Activated CD4-positive, alpha-beta T cell treated with anti-CD3 and anti-CD28 coated beads, Interleukin-2, amount 50 U/mL, for 16 hours (primary cell): ENCODE results near the gene C7orf33.
"Not testable (repeated sequence)": the region's sequence is repeated elsewhere in the genome, so short reads cannot be mapped to it uniquely, and the experiment has no call there.

Source experiments
- DNase-seq: peaks from one replicate; pipeline ENCODE4 v3.0.0-alpha.2; 2020

Gene C7orf33, protein sequence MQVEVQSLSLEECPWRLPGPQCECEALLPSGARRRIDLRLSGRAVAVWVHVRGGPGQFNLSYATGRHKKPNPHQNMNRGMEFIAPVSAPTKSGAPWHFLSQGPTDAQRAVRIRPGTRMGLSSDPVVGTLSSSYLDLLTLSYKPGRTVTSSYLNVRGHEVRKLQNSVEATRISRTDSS

DNA sequence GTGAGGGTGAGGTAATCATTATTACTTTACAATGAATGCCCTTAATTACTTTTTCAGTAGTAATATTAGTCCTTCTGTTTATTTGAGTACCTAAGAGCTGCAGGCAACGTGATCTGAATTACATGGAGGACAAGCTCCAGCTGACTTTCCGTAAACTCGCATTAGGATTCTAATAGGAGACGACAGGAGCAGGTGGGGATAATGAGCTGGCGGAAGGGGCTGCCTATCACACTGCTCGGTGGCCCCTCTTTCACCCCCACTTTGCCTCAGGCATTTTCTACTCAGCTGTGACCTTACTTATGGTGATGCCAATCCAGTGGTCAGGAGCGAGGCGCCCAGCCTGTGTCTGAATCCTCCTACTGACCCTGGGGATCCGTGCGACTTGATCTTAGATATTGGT lies at the start of gene C7orf33:
C7orf33 (plus strand) TSS at position 296 of the 400 bp plus-strand sequence. CDS start 160 bp downstream, outside the sequence.
- DNase-seq: no peak

DNA sequence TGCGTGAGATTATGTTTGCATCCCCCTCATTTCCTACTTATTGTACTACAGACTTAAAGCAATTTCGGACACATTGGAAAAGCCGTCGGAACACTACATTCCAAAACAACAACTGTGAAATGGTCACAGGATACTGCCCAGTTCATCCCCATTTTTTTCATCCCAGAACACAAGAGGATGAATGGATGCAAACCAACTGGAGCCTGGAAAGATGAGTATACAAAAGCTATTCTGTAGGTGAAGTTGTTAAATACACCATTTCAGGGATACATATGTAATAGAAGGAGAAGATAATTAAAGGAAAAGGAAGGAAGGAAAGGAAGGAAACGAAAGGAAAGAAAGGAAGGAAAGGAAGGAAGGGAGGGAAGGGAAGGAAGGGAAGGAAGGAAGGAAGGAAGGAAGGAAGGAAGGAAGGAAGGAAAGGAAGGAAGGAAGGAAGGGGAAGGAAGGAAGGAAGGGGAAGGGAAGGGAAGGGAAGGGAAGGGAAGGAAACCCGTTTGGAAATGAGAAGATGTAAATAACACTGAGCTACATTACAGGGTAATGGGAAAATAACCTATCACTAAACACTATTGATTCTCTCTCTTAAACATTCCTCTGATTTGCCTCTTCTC lies 48.6 kb upstream of the C7orf33 start:
- no peak for DNase-seq

DNA sequence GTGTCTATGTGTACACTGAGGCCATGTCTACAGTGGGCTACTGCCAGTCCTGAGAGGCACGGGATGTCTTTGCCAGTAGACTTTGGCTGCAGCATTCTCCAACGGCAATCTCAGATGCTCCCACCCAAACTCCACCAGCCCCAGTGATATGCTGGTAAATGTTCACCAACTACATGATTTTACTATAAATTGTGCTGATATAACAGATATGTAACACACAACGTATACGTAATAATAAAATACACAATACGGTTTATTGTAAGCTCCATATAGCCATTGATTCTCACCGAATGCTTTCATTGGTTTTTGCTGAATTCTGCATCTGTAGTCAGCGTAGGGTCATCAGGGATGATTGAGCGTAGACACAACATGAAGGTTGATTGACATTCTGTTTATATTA lies 47.3 kb upstream of the C7orf33 start:
- no peak for DNase-seq

DNA sequence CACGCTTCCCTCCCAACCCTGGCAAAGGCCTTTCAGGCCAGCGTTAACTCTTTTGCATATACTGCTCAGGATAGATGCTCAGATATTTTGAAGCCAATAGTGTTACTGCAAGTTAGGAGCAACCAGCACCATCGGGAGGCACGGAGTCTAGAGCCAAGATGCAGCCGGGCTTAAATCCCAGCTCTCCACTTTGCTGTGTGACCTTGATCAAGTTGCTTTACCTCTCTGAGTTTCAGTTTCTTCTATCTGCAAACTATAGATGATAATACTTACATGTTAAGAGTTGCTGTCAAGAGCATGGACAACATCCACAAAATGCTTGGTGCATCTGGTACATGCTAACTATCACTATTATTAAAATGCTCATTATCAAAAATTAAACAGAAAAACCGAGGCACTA lies 45.4 kb upstream of the C7orf33 start:
- DNase-seq: no peak

DNA sequence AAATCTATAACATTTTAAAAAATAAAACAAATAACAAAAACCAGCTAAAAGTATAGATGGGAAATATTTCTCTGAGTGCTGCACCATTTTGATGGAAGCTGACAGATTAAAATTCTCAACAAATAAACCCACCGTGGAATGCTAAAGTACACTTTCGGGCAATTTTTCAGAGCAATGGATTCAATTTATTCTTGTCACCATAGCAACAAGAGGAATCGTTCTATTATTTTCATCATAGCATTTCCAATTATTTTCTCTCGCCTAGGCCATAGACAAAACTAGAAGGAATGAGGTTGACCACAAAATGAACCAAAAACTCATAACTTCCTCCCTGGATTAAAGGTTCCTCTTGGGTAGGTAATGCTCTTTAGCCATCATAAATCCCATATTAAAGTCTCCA lies 44.6 kb upstream of the C7orf33 start:
- DNase-seq: no peak

DNA sequence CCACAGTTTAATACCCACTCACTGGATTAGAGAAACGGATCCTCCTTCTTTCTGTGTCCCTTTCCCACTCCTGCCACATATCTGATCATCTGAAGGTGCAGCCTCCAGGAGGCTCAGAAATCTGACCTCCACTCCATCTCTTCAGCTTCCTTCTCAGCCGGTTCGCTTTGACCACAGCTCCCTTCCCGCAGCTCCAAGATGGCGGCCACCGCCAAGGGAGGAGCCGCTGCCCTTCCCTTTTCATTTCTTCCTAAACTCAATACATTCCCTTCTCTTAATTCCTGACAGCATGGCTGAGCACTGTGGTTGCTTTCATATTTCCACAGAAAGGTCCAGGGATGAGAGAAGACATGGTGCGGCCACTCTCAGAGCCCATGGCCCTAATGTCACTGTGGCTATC lies 43.7 kb upstream of the C7orf33 start:
- no peak for DNase-seq

DNA sequence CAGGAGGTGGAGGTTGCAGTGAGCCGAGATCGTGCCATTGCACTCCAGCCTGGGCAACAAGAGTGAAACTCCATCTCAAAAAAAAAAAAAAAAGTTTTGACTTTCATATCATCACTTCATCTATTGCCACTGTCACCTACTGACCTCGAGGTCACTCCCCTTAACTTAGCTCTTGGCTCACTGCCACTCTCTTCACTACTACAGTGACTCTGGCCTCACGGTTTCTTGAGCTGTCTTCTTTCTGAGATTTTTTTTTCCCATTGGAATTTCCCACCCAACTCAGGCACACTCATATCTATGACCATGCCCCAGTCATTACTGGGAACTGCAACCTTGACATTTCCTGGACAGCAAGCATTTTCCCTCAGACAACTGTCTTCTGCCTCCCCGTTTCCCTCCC lies 42.6 kb upstream of the C7orf33 start:
- no peak for DNase-seq

DNA sequence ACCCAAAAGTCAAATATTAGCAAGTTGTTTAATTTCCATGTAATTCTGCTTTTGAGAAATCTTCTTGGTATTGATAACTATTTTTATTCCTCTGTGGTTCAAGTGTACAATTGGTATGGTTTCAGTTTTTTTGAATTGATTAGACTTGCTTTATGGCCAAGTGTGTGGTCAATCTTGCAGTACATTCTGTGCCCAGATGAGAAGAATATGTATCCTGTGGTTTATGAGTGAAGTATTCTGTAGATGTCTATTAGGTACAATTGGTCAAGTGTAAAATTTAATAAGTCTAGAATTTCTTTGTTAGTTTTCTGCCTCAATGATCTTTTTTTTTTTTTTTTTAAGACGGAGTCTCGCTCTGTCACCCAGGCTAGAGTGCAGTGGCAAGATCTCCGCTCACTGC lies 36.6 kb upstream of the C7orf33 start:
- DNase-seq: no peak

DNA sequence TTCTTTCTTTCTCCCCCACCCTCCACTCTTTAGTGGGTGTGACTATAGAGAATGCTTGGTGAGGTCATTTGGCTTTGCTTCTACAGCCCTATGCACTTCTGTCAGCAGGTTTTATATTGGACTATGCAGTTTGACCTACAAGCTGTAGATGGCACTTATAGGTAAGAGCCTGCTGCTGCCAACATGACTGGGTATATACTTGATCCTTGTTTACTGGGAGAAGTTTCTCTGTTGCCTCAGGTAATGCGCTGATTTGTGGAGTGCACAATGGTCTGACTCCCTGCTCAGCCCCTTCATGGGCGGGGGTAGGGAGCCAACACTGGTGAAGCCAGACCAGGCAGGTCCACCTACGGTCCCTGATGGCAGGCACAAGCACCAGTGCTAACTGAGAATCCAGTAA lies 33.7 kb upstream of the C7orf33 start:
- DNase-seq: no peak

DNA sequence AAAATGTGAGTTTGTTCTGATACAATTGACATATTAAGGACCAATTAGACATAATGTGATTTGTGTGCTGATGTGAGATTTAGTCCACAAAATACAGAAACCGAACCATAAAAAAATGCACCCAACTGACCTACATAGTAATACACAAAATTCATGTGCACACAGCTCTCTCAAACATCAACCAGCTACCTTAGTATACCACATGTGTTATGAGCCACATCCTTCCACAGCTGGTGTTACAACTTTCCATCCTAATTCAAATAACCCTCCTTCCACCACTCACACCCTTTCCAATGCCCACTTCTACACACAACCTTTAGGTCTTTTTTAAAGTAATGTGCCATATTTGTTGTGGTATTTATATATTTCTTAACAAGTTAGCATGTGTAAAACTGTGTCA lies 31.7 kb upstream of the C7orf33 start:
- DNase-seq: no peak

DNA sequence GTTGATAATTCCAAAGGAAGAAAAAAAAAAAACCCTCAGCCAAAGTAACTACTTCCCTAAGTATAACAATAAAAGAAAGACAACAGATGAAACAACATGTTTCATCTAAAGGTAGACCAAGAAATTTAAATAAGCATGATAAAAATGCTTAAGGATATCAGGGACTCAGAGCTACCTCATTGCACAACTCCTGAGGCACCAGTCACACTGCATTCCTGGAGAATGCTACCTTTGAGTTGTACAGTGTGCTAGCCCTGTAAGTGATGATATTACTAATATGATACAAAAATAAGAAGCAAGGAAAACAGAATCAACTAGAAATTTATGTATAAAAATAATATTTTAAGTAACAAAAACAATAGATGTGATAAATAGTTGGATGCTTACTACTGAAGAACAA lies 29.5 kb upstream of the C7orf33 start:
- DNase-seq: no peak

DNA sequence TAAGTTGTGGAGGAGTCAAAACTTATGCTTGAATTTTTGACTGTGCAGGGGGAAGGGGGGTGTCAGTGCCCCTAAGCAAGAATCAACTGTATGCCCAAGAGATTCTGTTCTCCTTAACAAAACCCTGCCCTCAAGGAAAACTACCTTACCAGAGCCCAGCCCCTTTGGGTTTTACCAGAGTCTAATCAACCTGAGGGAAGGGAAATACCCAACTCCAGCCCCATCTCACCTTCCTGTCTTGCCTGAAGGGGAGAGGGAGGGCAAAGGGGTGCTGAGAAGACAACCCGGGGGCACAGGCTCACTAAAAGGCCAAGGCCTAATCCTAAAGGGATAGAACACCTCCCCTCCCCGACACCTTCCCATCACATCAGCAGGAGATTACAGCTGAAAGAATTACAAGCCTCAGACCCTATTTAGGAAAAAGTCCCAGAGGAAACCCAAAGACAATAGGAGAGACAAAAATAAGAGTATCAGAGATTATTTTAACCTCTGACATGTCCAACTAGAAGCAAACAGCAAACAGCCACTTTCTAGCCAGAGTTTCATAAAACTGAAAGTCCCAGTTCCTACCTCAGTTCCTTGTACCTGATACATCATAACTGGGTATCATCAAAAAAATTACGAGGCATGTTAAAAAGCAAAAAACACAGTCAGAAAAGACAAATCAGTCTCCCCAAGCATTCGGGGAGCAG lies 26.8 kb upstream of the C7orf33 start:
- DNase-seq: no peak

DNA sequence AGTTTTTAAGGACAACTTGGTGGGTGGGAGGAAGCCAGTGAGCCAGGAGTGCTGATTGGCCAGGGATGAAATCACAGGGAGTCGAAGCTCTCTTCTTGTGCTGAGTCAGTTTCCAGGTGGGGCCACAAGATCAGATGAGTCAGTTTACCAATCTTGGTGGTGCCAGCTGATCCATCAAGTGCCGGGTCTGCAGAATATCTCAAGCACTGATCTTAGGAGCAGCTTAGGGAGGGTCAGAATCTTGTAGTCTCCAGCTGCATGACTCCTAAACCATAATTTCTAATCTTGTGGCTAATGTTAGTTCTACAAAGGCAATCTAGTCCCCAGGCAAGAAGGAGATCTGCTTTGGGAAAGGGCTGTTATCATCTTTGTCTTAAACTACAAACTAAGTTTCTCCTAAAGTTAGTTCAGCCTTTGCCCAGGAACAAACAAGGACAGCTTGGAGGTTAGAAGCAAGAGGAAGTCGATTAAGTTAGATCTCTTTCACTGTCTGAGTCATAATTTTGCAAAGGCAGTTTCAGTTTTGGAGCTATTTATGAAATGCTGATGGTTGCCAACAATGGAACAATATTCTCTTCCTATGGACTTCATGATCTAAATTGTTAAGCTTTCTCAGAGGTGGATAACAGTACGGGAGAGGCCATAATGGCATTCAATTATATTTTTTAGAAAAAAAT lies 26.2 kb upstream of the C7orf33 start:
- peak; percentile 85 for DNase-seq

DNA sequence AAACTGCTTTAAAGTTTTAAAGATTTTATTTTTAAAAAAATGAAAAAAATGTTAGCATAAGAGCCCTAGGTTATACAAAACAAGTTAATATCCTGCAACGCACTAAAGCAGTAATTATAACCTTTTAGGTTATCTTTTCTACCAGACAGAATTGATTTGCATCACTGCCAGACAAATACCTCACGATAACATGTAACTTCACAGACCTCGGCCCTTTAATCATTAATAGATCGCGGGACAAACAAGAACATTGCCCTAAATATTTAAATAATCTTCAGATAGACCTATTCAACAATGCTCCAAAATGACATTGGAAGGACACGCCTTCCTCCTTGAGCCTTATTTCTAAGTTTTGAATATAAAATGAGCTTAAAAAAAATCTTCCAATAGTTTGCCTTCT lies 23.8 kb upstream of the C7orf33 start:
- DNase-seq: no peak

DNA sequence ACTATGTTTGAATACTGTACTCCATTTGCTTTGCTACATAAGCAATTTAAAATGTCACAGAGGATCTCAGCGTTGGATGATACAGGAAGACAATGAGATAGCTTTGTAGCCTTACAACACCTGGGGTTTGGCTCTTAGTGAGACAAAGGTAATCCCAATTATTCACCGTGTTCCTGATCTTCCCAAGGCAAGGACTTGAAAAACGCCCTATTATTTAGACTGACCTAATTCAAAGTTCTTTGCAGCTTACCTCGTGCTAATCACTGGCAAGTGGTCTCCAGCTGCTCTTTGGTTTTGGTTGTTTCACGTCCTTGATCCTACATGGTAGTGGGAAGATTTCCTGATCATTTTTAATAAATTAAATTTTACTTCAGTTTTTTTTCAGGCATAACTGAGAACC lies 23.0 kb upstream of the C7orf33 start:
- DNase-seq: no peak

DNA sequence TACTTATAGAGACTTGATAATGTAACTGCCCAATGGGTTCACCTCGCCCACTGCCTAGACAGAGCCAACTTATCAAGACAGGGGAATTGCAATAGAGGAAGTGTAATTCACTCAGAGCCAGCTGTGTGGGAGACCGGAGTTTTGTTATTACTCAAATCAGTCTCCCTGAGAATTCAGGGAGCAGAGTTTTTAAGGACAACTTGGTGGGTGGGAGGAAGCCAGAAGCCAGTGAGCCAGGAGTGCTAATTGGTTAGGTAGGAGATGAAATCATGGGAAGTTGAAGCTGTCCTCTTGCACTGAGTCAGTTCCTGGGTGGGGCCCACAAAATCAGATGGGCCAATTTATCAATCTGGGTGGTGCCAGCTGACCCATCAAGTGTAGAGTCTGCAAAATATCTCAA lies 20.1 kb upstream of the C7orf33 start:
- no peak for DNase-seq

DNA sequence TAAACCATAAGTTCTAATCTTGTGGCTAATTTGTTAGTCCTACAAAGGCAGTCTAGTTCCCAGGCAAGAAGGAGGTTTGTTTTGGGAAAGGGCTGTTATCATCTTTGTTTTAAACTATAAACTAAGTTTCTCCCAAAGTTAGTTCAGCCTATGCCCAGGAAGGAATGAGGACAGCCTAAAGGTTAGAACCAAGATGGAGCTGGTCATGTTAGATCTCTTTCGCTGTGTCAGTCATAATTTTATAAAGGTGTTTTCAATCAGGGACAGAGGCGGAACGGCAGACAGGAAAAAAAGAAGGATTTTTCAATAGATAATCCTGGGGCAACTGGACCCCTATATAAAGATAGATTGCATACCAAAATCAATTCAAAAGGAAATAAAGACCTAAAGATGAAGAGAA lies 19.6 kb upstream of the C7orf33 start:
- not testable (repeated sequence) for DNase-seq

DNA sequence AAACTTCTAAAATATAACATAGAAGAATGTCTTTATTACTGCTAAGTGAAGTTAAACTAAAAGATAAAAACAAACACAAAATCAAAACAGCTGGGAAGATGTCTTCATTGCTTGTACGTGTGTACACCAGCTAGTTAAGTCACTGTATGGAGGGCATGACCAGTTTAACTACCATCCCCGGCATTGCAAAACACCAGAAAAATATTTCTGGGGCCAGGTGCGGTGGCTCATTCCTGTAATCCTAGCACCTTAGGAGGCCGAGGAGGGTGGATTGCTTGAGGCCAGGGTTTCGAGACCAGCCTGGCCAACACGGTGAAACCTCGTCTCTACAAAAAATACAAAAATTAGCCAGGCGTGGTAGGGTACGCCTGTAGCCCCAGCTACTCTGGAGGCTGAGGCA lies 19.2 kb upstream of the C7orf33 start:
- DNase-seq: no peak

DNA sequence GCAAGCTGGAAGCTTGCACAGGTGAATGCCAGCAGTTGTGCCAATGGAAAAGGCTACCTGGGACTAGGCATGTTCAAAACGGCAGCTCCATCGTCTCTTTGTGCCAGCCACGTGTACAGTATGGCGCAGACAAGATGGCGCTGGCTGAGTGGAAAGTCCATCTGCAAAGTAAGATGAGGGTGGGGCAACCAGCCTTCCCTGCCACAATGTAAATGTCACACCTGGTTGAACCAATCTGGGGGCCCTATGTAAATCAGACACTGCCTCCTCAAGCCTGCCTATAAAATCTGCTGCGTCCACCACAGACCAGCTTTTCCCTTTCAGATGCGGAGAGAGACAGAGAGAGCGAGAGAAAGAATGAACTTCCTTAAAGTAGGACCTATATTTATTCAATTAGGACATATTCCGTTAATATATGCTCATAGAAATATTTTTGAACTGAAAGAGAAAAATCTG lies 18.5 kb upstream of the C7orf33 start:
- DNase-seq: no peak

DNA sequence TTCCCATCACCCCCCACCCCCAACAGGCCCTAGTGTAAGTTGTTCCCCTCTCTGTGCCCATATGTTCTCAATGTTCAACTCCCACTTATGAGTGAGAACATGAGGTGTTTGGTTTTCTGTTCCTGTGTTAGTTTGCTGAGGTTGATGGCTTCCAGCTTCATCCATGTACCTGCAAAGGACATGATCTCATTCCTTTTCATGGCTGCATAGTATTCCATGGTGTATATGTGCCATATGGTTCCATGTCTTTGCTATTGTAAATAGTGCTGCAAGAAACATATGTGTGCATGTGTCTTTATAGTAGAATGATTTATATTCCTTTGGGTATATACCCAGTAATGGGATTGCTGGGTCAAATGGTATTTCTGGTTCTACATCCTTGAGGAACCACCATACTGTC lies 17.0 kb upstream of the C7orf33 start:
- not testable (repeated sequence) for DNase-seq

DNA sequence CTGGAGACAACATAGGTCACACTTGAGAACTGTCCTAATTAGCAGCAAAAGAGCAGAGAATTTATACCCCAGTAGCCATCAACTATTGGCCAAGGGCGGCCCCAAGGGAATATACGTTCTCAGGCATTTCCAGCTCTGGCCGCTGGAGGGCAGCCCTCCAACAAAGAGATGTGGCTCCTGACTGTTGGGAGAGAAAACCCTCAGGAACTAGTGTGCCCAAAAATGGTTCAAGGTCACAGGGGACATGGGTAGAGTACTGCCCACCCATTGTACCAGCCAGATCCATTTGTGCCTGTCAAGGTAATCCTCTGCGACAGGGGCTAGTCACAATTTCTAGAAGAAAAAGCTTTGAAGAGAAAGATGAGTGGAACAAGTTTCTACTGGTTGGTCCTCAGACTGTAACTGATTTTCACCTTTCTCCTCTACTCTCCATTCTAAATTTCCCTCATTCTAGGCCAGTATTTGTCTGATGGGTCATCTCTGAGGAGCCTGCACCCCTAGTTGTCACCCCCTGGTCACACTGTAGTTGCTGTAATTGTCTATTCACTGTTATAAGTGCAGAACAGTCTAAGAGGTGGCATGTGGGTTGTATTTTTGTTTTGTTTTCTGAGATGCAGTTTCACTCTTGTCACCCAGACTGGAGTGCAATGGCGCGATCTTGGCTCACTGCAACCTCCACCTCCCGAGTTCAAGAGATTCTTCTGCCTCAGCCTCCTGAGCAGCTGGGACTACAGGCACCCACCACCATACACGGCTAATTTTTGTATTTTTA lies 14.7 kb upstream of the C7orf33 start:
- peak; percentile 74 for DNase-seq

DNA sequence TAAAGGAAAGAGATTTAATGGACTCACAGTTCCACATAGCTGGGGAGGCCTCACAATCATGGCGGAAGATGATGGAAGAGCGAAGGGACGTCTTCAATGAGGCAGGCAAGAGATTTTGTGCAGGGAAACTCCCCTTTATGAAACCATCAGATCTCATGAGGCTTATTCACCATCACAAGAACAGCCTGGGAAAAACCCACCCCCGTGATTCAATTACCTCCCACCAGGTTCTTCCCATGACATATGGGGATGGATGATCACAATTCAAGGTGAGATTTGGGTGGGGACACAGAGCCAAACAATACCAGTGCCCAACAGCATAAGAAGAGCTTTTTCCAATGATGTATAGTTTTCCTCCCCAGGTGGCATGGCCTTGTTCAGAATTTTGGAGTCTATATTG lies 11.2 kb upstream of the C7orf33 start:
- no peak for DNase-seq

DNA sequence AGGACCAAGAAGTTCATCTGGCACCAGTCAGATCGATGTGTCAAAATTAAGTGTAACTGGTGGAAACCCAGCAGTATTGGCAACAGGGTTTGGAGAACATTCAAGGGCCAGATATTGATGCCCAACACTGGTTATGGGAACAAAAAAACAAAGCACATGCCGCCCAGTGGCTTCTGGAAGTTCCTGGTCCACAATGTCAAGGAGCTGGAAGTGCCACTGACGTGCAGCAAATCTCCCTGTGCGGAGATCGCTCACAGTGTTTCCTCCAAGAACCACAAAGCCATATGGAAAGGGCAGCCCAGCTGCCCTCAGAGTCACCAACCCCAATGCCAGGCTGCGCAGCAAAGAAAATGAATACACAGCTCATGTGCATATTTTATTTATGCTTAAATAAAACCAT lies 10.1 kb upstream of the C7orf33 start:
- DNase-seq: no peak
